ENCODE data around the gene CEP55.

CEP55 gene

GRCh38 chr10:93491602-93492121 lies 4.8 kb upstream of the CEP55 start:
- H3K36me3 ChIP-seq (ENCODE audit: insufficient read depth, low read depth, low read length), result no peaks in the 10 kb centered on the region
- H3K9ac ChIP-seq (ENCODE audit: low read depth, low read length), result no peak overlapping the region
- H3K9me3 ChIP-seq (ENCODE audit: insufficient read depth, low read depth, low read length), result no peaks in the 10 kb centered on the region
- H3K4me3 ChIP-seq (ENCODE audit: low read length), result no peak overlapping the region
- H3K27ac ChIP-seq (ENCODE audit: low read length), result no peak overlapping the region
- H3K4me1 ChIP-seq (ENCODE audit: insufficient read depth, low read length), result no peaks in the 10 kb centered on the region
- H3K27me3 ChIP-seq (ENCODE audit: insufficient read depth, low read length), result peaks cover 17% of the 10 kb centered on the region; the same call in 1 of the 2 replicates

GRCh38 chr10:93493162-93493561 lies 3.2 kb upstream of the CEP55 start:
- Histone ChIP-seq H3K27me3 (ENCODE audit: insufficient read depth, low read length) (peaks cover 17% of the 10 kb centered on the region; the same call in 1 of the 2 replicates), H3K27ac (ENCODE audit: low read length) (no peak overlapping the region), H3K4me3 (ENCODE audit: low read length) (no peak overlapping the region), H3K36me3 (ENCODE audit: insufficient read depth, low read depth, low read length) (no peaks in the 10 kb centered on the region), H3K9ac (ENCODE audit: low read depth, low read length) (no peak overlapping the region), H3K4me1 (ENCODE audit: insufficient read depth, low read length) (no peaks in the 10 kb centered on the region), H3K9me3 (ENCODE audit: insufficient read depth, low read depth, low read length) (no peaks in the 10 kb centered on the region)

GRCh38 chr10:93494494-93494893 lies 1.9 kb upstream of the CEP55 start:
- Histone ChIP-seq H3K36me3 (ENCODE audit: insufficient read depth, low read depth, low read length) (peaks cover under 1% of the 10 kb centered on the region; the same call in 1 of the 2 replicates), H3K9me3 (ENCODE audit: insufficient read depth, low read depth, low read length) (no peaks in the 10 kb centered on the region), H3K4me1 (ENCODE audit: insufficient read depth, low read length) (no peaks in the 10 kb centered on the region)

GRCh38 chr10:93495654-93496321 lies 624 bp upstream of the CEP55 start:
- H3K9ac ChIP-seq (ENCODE audit: low read depth, low read length), result peak overlapping the region; percentile 84; the same call in 1 of the 2 replicates
- H3K27ac ChIP-seq (ENCODE audit: low read length), result no peak overlapping the region
- H3K27me3 ChIP-seq (ENCODE audit: insufficient read depth, low read length), result peaks cover 17% of the 10 kb centered on the region; the same call in 1 of the 2 replicates
- no peaks in the 10 kb centered on the region for H3K4me1 ChIP-seq (ENCODE audit: insufficient read depth, low read length)
- no peaks in the 10 kb centered on the region for H3K9me3 ChIP-seq (ENCODE audit: insufficient read depth, low read depth, low read length)
- H3K4me3 ChIP-seq (ENCODE audit: low read length), result peak overlapping the region; percentile 97
- H3K36me3 ChIP-seq (ENCODE audit: insufficient read depth, low read depth, low read length), result peaks cover 10% of the 10 kb centered on the region; the same call in 1 of the 2 replicates

More at GRCh38 chr10:93494494-93494893, 1.9 kb upstream of the CEP55 start:
- Histone ChIP-seq H3K4me3 (ENCODE audit: low read length) (no peak overlapping the region), H3K27me3 (ENCODE audit: insufficient read depth, low read length) (peaks cover 17% of the 10 kb centered on the region; the same call in 1 of the 2 replicates), H3K9ac (ENCODE audit: low read depth, low read length) (no peak overlapping the region), H3K27ac (ENCODE audit: low read length) (no peak overlapping the region)

- Histone ChIP-seq H3K9me3 (ENCODE audit: insufficient read depth, low read depth, low read length) (no peaks in the 10 kb centered on the region), H3K4me1 (ENCODE audit: insufficient read depth, low read length) (no peaks in the 10 kb centered on the region), H3K27me3 (ENCODE audit: insufficient read depth, low read length) (peaks cover 17% of the 10 kb centered on the region; the same call in 1 of the 2 replicates), H3K9ac (ENCODE audit: low read depth, low read length) (no peak overlapping the region), H3K27ac (ENCODE audit: low read length) (no peak overlapping the region), H3K4me3 (ENCODE audit: low read length) (0 out of 2 replicates have a peak overlapping the region, but pooled peaks have one; percentile 2), H3K36me3 (ENCODE audit: insufficient read depth, low read depth, low read length) (peaks cover 18% of the 10 kb centered on the region)
Observed at GRCh38 chr10:93498166-93498565, 1.8 kb downstream of the CEP55 start.

- Histone ChIP-seq H3K9ac (ENCODE audit: low read depth, low read length) (no peak overlapping the region), H3K4me3 (ENCODE audit: low read length) (no peak overlapping the region), H3K4me1 (ENCODE audit: insufficient read depth, low read length) (no peaks in the 10 kb centered on the region), H3K27me3 (ENCODE audit: insufficient read depth, low read length) (no peaks in the 10 kb centered on the region), H3K27ac (ENCODE audit: low read length) (no peak overlapping the region), H3K36me3 (ENCODE audit: insufficient read depth, low read depth, low read length) (peaks cover 43% of the 10 kb centered on the region), H3K9me3 (ENCODE audit: insufficient read depth, low read depth, low read length) (no peaks in the 10 kb centered on the region)
Observed at GRCh38 chr10:93501650-93502049, 5.2 kb downstream of the CEP55 start.

GRCh38 chr10:93503075-93503474 lies 6.7 kb downstream of the CEP55 start:
- Histone ChIP-seq H3K27me3 (ENCODE audit: insufficient read depth, low read length) (no peaks in the 10 kb centered on the region), H3K27ac (ENCODE audit: low read length) (no peak overlapping the region), H3K4me1 (ENCODE audit: insufficient read depth, low read length) (no peaks in the 10 kb centered on the region), H3K9me3 (ENCODE audit: insufficient read depth, low read depth, low read length) (no peaks in the 10 kb centered on the region), H3K4me3 (ENCODE audit: low read length) (no peak overlapping the region), H3K36me3 (ENCODE audit: insufficient read depth, low read depth, low read length) (peaks cover 56% of the 10 kb centered on the region), H3K9ac (ENCODE audit: low read depth, low read length) (no peak overlapping the region)

- Histone ChIP-seq H3K27ac (ENCODE audit: low read length) (no peak overlapping the region), H3K9me3 (ENCODE audit: insufficient read depth, low read depth, low read length) (no peaks in the 10 kb centered on the region), H3K9ac (ENCODE audit: low read depth, low read length) (no peak overlapping the region), H3K27me3 (ENCODE audit: insufficient read depth, low read length) (no peaks in the 10 kb centered on the region), H3K4me3 (ENCODE audit: low read length) (no peak overlapping the region), H3K36me3 (ENCODE audit: insufficient read depth, low read depth, low read length) (peaks cover 60% of the 10 kb centered on the region), H3K4me1 (ENCODE audit: insufficient read depth, low read length) (no peaks in the 10 kb centered on the region)
Observed at GRCh38 chr10:93505075-93505474, 8.7 kb downstream of the CEP55 start.

GRCh38 chr10:93509816-93510215 lies 13.4 kb downstream of the CEP55 start:
- no peak overlapping the region for H3K27ac ChIP-seq (ENCODE audit: low read length)
- H3K9me3 ChIP-seq (ENCODE audit: insufficient read depth, low read depth, low read length), result no peaks in the 10 kb centered on the region
- H3K36me3 ChIP-seq (ENCODE audit: insufficient read depth, low read depth, low read length), result peaks cover 48% of the 10 kb centered on the region
- H3K4me3 ChIP-seq (ENCODE audit: low read length), result no peak overlapping the region
- H3K4me1 ChIP-seq (ENCODE audit: insufficient read depth, low read length), result no peaks in the 10 kb centered on the region
- H3K27me3 ChIP-seq (ENCODE audit: insufficient read depth, low read length), result no peaks in the 10 kb centered on the region
- no peak overlapping the region for H3K9ac ChIP-seq (ENCODE audit: low read depth, low read length)

- Histone ChIP-seq H3K36me3 (ENCODE audit: insufficient read depth, low read depth, low read length) (peaks cover 57% of the 10 kb centered on the region), H3K27ac (ENCODE audit: low read length) (no peak overlapping the region), H3K9ac (ENCODE audit: low read depth, low read length) (no peak overlapping the region)
Observed at GRCh38 chr10:93512565-93512964, 16.2 kb downstream of the CEP55 start.

GRCh38 chr10:93513091-93513490 lies 16.7 kb downstream of the CEP55 start:
- Histone ChIP-seq H3K4me3 (ENCODE audit: low read length) (no peak overlapping the region), H3K27me3 (ENCODE audit: insufficient read depth, low read length) (no peaks in the 10 kb centered on the region), H3K9ac (ENCODE audit: low read depth, low read length) (no peak overlapping the region), H3K36me3 (ENCODE audit: insufficient read depth, low read depth, low read length) (peaks cover 58% of the 10 kb centered on the region), H3K9me3 (ENCODE audit: insufficient read depth, low read depth, low read length) (no peaks in the 10 kb centered on the region), H3K4me1 (ENCODE audit: insufficient read depth, low read length) (no peaks in the 10 kb centered on the region), H3K27ac (ENCODE audit: low read length) (no peak overlapping the region)

More at GRCh38 chr10:93512565-93512964, 16.2 kb downstream of the CEP55 start:
- Histone ChIP-seq H3K4me1 (ENCODE audit: insufficient read depth, low read length) (no peaks in the 10 kb centered on the region), H3K27me3 (ENCODE audit: insufficient read depth, low read length) (no peaks in the 10 kb centered on the region), H3K9me3 (ENCODE audit: insufficient read depth, low read depth, low read length) (no peaks in the 10 kb centered on the region), H3K4me3 (ENCODE audit: low read length) (no peak overlapping the region)

GRCh38 chr10:93514521-93514920 lies 18.1 kb downstream of the CEP55 start:
- Histone ChIP-seq H3K27me3 (ENCODE audit: insufficient read depth, low read length) (no peaks in the 10 kb centered on the region), H3K4me1 (ENCODE audit: insufficient read depth, low read length) (no peaks in the 10 kb centered on the region), H3K9me3 (ENCODE audit: insufficient read depth, low read depth, low read length) (peaks cover 7% of the 10 kb centered on the region), H3K36me3 (ENCODE audit: insufficient read depth, low read depth, low read length) (peaks cover 62% of the 10 kb centered on the region), H3K9ac (ENCODE audit: low read depth, low read length) (no peak overlapping the region), H3K4me3 (ENCODE audit: low read length) (no peak overlapping the region), H3K27ac (ENCODE audit: low read length) (no peak overlapping the region)

Measured in iPS-20b (cell line).